ENCODE measurements around the gene PCYT1A.
"Not testable (repeated sequence)": the region's sequence is repeated elsewhere in the genome, so short reads cannot be mapped to it uniquely, and the experiment has no call there.

Gene PCYT1A

DNA sequence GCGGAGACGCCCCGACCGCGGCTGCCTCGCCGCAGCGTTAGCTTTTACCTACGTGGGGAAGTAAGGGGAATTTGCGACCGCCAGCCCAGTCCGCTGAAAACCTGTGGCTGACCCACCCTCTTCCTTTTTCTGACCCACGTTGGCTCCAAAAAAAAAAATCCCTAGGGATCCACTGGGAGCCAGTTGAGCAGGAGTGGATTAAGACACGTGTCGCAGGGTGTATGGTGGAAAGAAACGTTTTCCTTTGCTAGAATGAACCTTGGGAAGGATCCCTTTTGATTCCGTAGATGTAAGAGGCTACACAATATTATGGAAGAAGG lies 575 bp upstream of the PCYT1A start:
- in situ Hi-C loops (cut with MboI; ENCODE audit: low sequenced_read_pairs), result no loop called here

DNA sequence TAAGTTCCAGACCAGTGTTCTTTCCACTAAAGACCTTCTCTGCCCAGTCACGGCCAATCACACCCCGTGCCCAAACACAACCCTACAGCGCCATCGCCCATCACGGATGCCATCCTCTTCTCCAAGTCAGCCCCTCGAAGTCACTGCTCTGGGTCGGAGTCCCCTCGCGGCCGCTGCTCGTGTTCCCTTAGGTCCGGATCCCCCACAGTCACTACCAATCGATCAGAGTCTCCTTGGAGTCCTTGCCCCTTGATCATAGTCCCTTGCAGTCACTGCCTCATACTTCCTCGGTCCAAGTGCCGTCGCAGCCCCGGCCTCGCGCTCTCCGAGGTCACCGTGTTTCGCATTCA lies 461 bp downstream of the PCYT1A start:
- in situ Hi-C loops (cut with MboI; ENCODE audit: low sequenced_read_pairs), result no loop called here

- in situ Hi-C loops (cut with MboI; ENCODE audit: low sequenced_read_pairs), result no loop called here
Measured at GRCh38 chr3:196284396-196284795, 3.1 kb downstream of the PCYT1A start.

- in situ Hi-C loops (cut with MboI; ENCODE audit: low sequenced_read_pairs), result no loop called here
Measured at GRCh38 chr3:196281962-196282361, 5.6 kb downstream of the PCYT1A start.

GRCh38 chr3:196280689-196281440 lies 6.7 kb downstream of the PCYT1A start:
- in situ Hi-C loops (cut with MboI; ENCODE audit: low sequenced_read_pairs), result no loop called here

GRCh38 chr3:196275126-196275525 lies 12.4 kb downstream of the PCYT1A start:
- in situ Hi-C loops (cut with MboI; ENCODE audit: low sequenced_read_pairs), result no loop called here

DNA sequence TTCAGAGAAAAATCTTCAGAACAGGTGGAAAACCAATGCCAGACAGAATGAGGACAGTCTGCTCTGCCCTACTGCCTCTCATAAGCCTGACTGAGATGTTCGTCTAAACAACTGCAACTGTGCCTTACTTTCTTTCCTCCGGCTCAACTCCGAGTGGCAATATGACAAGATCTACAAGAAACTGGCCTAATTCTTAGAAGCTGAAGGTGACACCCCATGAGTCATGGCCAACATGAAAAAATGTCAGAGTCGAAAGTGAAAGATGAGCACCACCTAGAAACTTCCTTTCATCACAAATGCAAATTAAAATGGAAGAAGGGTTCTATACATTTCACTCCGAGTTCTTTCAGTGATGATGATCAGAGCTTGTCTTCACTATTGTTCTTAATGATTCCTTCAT lies 12.9 kb downstream of the PCYT1A start:
- in situ Hi-C loops (cut with MboI; ENCODE audit: low sequenced_read_pairs), result loop anchor here (25.0 kb wide), 1 partner anchor 238 kb away; the partner anchor contains the start of genes RNF168 and SMCO1

DNA sequence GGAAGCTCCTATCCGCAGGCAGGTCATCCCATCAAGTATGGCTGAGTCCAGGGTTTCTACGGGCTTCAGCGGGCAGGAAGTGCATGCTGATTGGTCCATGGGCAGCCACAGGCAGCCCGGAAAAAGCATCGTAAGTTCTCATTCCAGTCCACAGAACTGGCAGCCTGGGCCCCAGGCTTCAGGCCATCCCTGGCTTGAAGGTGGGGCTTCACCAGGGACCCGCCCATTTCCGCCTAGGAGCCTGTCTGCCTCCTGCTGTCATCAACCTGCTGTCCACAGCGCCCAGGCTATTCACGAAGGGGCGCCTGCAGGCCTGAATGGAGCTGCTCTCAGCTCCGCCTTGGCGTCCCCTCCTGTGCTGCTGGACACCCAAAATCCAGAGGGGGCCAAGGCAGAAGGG lies 13.9 kb downstream of the PCYT1A start:
- in situ Hi-C loops (cut with MboI; ENCODE audit: low sequenced_read_pairs), result loop anchor here (25.0 kb wide), 1 partner anchor 239 kb away; the partner anchor contains the start of genes RNF168 and SMCO1

- in situ Hi-C loops (cut with MboI; ENCODE audit: low sequenced_read_pairs), result loop anchor here (25.0 kb wide), 1 partner anchor 239 kb away; the partner anchor contains the start of genes RNF168 and SMCO1
Measured at GRCh38 chr3:196272826-196273225, 14.7 kb downstream of the PCYT1A start.

DNA sequence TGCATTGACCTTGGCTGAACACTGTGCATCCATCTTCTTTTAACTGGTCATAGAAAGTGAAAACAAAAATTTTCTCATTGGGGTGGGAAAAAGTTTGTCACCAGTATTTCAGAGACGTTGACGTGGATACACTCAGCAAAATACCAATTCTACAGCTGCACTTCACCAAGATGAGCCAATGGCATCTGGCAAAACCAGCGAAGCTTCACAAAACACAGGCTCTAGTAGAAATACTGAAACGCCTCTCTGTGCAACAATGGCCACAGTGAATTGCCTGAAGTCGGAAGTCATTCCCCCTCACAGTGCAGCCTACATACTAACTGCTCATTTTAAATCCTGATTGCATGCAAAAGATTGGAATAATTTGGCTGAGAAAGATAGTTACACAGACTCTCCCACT lies 17.0 kb downstream of the PCYT1A start:
- in situ Hi-C loops (cut with MboI; ENCODE audit: low sequenced_read_pairs), result loop anchor here (25.0 kb wide), 1 partner anchor 242 kb away; the partner anchor contains the start of genes RNF168 and SMCO1

- in situ Hi-C loops (cut with MboI; ENCODE audit: low sequenced_read_pairs), result loop anchor here (25.0 kb wide), 1 partner anchor 244 kb away; the partner anchor contains the start of genes RNF168 and SMCO1
Measured at GRCh38 chr3:196268284-196269163, 19.0 kb downstream of the PCYT1A start.

- in situ Hi-C loops (cut with MboI; ENCODE audit: low sequenced_read_pairs), result loop anchor here (25.0 kb wide), 1 partner anchor 248 kb away; the partner anchor contains the start of genes RNF168 and SMCO1
Measured at GRCh38 chr3:196263819-196264218, 23.7 kb downstream of the PCYT1A start.

GRCh38 chr3:196260784-196261183 lies 26.7 kb downstream of the PCYT1A start:
- in situ Hi-C loops (cut with MboI; ENCODE audit: low sequenced_read_pairs), result loop anchor here (25.0 kb wide), 1 partner anchor 252 kb away; the partner anchor contains the start of genes RNF168 and SMCO1

- in situ Hi-C loops (cut with MboI; ENCODE audit: low sequenced_read_pairs), result loop anchor here (25.0 kb wide), 1 partner anchor 257 kb away; the partner anchor contains the start of genes RNF168 and SMCO1
Measured at GRCh38 chr3:196255776-196256175, 31.8 kb downstream of the PCYT1A start.

DNA sequence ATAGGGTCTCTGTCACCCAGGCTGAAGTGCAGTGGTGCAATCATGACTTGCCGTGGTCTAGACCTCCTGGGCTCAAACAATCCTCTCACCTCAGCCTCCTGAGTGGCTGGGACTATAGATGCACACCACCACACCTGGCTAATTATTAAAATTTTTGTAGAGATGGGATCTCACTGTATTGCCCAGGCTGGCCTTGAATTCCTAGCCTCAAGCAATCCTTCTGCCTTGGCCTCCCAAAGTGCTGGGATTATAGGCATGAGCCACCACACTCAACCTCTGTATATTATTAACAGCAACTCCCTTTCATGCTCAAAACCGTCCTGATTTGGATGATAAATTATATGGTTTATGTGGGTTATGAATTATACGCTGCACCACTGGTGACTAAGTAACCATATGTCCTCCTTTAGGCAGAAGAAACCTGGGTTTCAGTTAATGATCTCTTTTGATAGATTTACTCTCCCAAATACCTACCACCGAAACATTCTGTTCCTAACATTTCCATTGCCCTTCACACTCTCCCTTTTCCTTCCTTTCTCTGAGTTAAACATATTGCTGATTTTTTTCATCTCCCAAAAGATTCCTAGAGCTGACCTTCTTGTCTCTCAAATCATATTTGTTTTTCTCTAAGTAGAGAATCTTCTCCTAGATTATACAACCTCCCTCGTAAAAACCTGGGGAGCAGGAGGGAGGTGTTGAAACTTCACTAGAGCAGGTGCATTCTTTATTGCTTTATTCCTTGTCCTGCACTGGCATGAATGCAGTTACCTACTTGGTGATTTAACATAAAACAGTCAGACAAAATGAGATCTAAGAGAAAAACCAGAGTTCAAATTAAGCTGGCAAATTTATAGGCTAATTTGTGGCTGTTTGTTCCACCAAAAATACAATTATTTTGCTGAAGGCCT lies 32.9 kb downstream of the PCYT1A start:
- in situ Hi-C loops (cut with MboI; ENCODE audit: low sequenced_read_pairs), result loop anchor here (25.0 kb wide), 1 partner anchor 258 kb away; the partner anchor contains the start of genes RNF168 and SMCO1

DNA sequence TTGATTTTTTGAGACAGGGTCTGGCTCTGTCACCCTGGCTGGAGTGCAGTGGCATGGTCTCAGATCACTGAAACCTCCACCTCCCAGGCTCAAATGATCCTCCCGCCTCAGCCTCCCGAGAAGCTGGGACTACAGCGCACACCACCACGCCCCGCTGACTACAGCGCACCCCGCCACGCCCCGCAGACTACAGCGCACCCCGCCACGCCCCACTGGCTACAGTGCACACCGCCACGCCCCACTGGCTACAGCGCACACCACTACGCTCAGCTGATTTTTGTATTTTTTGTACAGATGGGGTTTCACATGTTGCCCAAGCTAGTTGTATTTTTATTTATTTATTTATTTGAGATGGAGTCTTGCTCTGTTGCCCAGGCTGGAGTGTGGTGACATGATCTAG lies 35.6 kb downstream of the PCYT1A start:
- in situ Hi-C loops (cut with MboI; ENCODE audit: low sequenced_read_pairs), result loop anchor here (25.0 kb wide), 1 partner anchor 260 kb away; the partner anchor contains the start of genes RNF168 and SMCO1

- in situ Hi-C loops (cut with MboI; ENCODE audit: low sequenced_read_pairs), result no loop called here
Measured at GRCh38 chr3:196246612-196247308, 40.8 kb downstream of the PCYT1A start.

DNA sequence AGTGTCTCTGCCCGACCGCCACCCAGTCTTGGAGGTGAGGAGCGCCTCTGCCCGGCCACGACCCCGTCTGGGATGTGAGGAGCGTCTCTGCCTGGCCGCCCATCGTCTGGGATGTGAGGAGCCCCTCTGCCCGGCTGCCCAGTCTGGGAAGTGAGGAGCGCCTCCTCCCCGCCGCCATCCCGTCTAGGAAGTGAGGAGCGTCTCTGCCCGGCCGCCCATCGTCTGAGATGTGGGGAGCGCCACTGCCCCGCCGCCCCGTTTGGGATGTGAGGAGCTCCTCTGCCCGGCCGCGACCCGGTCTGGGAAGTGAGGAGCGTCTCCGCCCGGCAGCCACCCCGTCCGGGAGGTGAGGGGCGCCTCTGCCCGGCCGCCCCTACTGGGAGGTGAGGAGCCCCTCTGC lies 43.4 kb downstream of the PCYT1A start:
- in situ Hi-C loops (cut with MboI; ENCODE audit: low sequenced_read_pairs), result not testable (repeated sequence)

GRCh38 chr3:196241704-196242103 lies 45.8 kb downstream of the PCYT1A start:
- in situ Hi-C loops (cut with MboI; ENCODE audit: low sequenced_read_pairs), result no loop called here

GRCh38 chr3:196240424-196240823 lies 47.1 kb downstream of the PCYT1A start:
- in situ Hi-C loops (cut with MboI; ENCODE audit: low sequenced_read_pairs), result no loop called here

Data from hTERT RPE-1 (cell line).